ENCODE data around the gene REV1.
"Not testable (repeated sequence)": the region's sequence is repeated elsewhere in the genome, so short reads cannot be mapped to it uniquely, and the experiment has no call there.

Gene REV1

DNA sequence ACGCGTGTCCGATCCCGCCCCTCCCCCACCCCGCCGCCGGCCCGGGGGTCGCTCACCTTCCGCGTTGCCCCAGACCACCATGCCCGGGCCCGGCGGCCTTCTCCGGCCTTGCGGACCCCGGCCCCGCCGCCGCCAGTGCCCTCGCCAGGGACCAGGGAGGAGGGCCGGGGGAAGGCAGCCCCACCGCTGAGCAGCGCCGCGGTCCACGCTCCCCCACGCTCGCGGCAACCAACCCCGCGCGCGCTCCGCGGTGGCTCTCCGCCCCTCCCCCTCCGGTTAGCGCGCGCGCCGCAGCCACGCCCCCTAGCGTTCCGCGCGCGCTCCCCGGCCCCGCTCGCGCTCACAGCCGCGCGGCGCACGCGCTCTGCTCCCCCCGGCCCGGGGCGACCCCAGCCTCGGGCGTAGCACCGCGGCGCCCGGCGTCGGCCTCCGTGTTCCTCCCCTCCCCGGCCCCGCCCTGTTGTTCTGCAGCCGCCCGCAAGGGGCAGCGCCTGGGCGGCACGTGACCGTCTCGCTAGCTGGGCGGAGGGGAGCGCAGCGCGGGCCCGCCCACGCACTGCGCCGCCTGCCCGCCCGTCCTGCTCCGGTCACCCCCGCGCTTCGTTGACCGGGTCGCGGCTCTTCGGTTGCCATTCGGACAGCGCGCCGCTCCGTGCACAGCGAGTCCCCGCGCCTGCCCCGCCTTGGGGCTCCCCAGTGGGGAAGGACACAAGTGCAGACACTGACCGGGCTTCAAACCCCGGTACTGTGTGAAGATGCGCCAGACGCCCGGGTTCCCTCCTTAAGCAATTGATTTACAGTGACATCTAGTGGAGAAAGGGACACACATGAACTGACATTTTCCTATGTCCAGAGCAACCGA is at the start of gene REV1:
Gene REV1 (minus strand): TSS at position 257 of the 862 bp plus-strand sequence. CDS start 25,042 bp downstream, outside the sequence.
- in situ Hi-C loops (cut with MboI; ENCODE audit: low sequenced_read_pairs) = no loop called here

GRCh38 chr2:99537910-99538485 is 48.2 kb upstream of the REV1 start:
- in situ Hi-C loops (cut with MboI; ENCODE audit: low sequenced_read_pairs) = no loop called here

DNA sequence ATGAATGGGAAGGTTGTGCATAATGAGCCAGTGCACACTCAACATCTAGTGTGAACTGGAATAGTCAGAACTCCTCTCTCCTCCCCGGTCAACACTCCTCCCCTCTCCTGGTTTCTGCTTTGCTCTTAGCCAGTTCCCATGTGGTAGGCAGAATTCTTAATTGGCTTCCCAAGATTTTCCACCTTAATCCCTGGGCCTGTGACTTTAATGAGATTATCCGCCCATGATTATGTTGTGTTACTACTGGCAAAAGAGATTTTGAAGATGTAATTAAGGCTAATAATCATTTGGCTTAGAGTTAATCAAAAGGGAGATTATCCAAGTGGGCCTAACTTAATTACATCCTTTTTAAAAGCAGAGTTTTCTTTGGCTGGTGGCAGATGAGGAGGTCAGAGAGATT is 34.2 kb upstream of the REV1 start:
- in situ Hi-C loops (cut with MboI; ENCODE audit: low sequenced_read_pairs) = no loop called here

DNA sequence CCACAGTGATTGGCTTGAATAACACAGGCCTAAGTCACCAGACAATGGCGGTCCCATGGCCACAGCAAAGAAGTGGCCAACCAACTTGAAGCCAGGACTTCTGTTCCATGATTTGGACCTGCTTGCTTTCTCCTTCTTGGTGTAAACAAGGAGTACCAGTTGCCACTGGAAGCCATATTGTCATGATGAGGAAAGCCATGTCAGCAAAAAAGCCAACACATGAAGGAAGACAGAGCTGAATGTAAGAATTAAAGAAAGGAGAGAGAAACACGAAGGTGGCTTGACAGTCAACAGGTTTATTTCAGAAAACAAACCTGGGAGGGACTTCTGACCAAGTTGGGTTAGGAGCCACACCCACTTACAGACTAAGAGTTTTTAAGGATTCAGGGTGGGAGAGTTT is 32.3 kb upstream of the REV1 start:
- in situ Hi-C loops (cut with MboI; ENCODE audit: low sequenced_read_pairs) = no loop called here

DNA sequence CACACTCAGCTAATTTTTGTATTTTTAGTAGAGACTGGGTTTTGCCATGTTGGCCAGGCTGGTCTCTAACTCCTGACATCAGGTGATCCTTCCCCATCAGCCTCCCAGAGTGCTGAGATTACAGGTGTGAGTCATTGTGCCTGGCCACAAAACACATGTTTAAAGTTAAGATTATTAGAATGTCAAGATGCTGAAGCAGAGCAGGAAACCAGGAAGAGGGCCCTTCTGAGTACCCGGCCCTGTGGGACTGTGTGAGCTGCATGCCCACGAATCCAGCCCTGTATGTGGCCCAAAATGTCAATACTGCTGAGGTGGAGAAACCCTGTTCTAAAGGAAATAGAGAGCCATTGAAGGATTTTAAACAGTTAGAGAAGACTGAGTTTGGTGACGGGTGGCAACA is 31.0 kb upstream of the REV1 start:
- in situ Hi-C loops (cut with MboI; ENCODE audit: low sequenced_read_pairs) = no loop called here

DNA sequence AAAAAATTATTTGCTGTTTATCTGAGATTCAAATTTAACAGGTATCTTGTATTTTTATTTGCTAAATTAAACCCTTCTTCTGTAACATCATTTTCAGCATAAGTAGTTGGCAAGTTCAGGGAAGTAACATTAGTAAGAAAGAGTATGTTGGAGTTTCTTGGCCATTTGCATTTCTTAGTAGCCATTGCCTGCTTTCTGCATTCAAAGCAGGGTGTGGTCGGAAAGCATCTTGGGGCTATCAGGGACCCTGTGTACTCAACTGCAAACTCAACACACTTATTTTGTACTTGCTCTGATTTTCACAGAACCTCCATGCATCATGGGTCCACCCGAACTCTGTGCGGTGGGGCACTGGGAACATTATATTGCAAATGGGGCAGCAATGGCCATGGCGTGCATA is 30.4 kb upstream of the REV1 start:
- in situ Hi-C loops (cut with MboI; ENCODE audit: low sequenced_read_pairs) = no loop called here

- in situ Hi-C loops (cut with MboI; ENCODE audit: low sequenced_read_pairs) = no loop called here
These were observed 24.5 kb upstream of the REV1 start for GRCh38 chr2:99514357-99514756.

- in situ Hi-C loops (cut with MboI; ENCODE audit: low sequenced_read_pairs) = no loop called here
These were observed 22.4 kb upstream of the REV1 start for GRCh38 chr2:99512181-99512591.

- in situ Hi-C loops (cut with MboI; ENCODE audit: low sequenced_read_pairs) = no loop called here
These were observed 19.6 kb upstream of the REV1 start for GRCh38 chr2:99509387-99509786.

DNA sequence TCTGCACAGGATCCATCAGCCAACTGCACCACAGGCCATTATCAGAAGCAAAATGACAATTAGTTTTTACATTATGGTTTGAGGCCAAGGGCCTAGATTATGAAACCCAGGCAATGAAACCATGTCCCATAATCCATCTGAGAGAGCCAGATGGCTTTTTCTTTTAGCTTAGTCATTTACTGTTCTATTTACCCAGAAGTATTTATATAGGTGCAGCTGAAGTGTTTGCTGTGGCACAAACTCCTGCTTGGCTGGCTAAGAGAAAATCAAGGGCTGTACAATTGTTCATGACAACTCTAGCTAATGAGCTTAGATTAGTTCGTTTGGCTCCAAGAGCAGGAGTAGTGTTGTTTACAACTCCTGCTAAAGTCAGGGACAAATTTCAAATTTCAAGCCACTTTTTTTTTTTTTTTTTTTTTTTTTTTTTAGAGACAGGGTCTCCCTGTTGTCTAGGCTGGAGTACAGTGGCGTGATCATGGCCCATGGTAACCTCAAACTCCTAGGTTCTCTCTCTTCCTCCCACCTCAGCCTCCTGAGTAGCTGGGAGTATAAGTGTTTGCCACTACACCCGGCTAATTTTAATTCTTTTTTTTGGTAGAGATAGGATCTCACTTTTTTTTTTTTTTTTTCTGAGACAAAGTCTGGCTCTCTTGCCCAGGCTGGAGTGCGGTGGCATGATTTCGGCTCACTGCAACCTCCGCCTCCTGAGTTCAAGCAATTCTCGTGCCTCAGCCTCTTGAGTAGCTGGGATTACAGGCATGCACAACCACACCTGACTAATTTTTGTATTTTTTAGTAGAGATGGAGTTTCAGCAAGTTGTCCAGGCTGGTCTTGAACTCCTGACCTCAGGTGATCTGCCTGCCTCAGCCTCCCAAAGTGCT is 18.4 kb upstream of the REV1 start:
- in situ Hi-C loops (cut with MboI; ENCODE audit: low sequenced_read_pairs) = no loop called here

DNA sequence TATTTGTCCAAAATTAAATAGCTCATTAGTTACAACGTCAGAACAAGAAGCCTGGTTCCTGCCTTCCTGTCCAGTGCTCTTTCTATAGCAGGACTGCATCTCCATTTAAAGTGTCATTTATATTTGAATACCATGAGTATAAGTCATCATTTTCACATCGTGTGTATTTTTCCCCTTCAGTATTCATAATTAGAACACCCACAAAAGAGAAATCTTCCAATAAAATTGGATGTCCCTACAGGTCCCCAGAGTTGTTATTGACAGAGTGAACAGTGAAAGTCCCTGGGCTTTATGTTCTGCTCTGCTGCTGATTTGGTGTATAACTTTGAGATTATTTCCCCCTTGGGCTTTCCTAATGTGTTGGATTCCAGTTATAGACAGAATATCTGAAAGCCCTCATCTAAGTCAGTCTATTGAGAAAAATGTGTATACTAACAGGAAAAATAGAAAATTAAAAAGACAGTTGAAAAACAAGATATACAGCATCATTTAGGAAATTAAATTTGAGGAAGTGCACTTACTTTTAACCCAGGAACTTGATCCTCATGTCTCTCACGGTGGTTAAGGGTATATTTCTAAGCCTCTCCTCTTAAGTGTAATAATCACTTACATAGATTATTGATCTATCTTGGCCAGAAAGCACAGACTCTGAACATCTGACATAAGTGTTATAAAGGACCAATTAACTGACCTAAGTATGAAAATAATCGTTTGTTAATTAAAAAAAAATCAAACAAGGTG is 15.2 kb upstream of the REV1 start:
- in situ Hi-C loops (cut with MboI; ENCODE audit: low sequenced_read_pairs) = no loop called here

- in situ Hi-C loops (cut with MboI; ENCODE audit: low sequenced_read_pairs) = not testable (repeated sequence)
These were observed 14.0 kb upstream of the REV1 start for GRCh38 chr2:99503662-99504416.

GRCh38 chr2:99496021-99496420 is 6.2 kb upstream of the REV1 start:
- in situ Hi-C loops (cut with MboI; ENCODE audit: low sequenced_read_pairs) = no loop called here

- in situ Hi-C loops (cut with MboI; ENCODE audit: low sequenced_read_pairs) = no loop called here
These were observed 5.5 kb upstream of the REV1 start for GRCh38 chr2:99495115-99495860.

DNA sequence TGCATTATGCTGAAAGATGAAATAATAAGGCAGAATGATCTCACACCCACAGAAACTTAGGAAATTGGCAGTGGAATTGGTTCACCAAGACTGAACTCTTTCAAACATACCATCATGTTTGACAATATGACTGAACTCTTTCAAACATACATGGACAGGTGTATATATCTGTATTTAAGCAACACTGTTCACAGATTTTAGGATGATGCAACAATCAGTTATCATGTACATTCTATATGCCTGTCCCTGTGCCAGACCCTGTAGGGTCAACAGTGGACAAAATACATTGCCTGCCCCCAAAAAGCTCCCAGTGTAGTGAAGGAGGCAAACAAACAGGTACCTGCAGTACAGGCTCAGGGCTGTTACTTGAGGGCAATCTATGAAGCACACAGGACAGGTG is 2.9 kb upstream of the REV1 start:
- in situ Hi-C loops (cut with MboI; ENCODE audit: low sequenced_read_pairs) = no loop called here

- in situ Hi-C loops (cut with MboI; ENCODE audit: low sequenced_read_pairs) = no loop called here
These were observed 1.0 kb upstream of the REV1 start for GRCh38 chr2:99490623-99491461.

DNA sequence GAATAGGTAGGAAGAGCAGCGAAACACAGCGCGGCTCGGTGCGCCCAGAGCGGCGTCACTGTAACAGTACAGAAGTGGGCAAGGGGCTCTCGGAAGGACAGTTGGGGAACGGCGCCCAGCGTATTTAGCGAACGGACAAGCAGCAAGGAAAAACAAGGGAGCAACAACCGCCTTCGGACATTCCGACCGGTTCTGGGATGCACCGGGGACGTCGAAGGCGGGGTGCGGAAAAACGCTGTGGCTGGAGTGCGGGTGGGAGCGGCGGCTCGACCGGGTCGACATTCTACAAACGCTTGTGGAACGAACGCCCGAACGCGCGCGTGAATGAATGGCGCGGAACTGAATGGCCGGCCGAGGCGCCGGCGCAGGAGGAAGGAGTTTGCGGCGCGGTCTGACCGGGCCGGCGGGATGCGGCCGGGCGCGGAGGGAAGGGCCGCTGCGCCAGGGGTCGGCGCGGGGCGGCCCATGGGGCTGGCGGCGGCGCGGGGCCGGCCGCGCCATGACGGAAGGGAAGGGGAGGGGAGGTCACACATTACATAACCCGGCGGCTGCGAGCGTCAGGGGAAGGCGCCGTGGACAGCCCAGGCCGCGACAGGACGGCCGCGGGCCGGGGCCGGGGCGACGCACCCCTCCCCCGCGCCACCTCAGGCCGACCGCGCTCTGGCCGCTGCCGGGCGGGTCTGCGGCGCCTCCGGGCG is 605 bp downstream of the REV1 start:
- in situ Hi-C loops (cut with MboI; ENCODE audit: low sequenced_read_pairs) = no loop called here

DNA sequence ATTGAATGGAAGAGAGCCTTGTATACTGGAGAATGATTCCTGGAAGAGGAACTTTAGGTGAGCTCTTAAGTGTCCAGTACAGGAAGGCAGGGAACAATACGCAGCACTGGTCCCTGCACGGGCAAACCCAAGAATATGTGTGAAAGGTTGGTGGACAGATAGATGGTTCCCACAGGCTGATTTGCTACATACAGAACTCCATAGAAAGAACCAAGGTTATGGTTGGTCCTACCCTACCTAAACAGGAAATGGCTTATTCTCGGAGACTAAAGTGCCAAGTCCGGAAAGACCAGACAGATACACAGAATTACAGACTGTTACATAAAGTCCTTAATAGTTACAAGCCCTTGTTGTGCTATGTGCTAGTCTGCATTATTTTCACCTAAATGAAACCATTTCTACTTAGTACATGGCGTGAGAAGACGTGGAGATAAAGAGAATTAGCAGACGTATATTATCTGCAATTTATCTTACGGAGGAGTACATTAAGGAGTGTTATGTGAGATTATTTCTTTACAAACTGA is 1.2 kb downstream of the REV1 start:
- in situ Hi-C loops (cut with MboI; ENCODE audit: low sequenced_read_pairs) = no loop called here
